HG02981 (cell line): Measurements from ENCODE around the gene SPRR2B.
"Not testable (repeated sequence)": the region's sequence is repeated elsewhere in the genome, so short reads cannot be mapped to it uniquely, and the experiment has no call there.

ENCODE experiments used
- ATAC-seq: cut with Tn5 transposase; IDR thresholded peaks from one replicate; pipeline ENCODE4 v1.9.1; 2021; ENCODE audit warnings: mild to moderate bottlenecking, moderate library complexity; ENCODE audit not compliant: unreplicated experiment

The SPRR2B gene

DNA sequence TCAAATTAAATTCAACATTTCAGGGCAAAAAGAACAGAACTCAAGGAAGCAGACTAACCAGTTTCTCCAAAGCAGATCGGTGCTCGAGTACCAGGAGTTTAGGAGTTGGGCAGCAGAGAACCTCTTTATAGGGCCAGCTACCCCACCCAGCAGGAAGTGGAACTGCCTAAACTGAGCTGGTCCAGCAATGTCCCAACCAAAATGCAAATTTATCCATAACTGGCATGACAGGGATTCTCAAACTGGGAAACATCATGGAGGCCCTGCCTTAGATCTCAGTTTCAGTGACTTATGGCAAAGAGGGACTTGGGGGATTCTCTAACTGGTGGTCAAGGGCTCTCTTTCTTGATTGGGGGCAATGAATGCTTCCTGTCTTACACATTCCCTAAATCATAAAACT, at the start of gene SPRR2B:
SPRR2B (minus strand) TSS at position 101 of the 400 bp plus-strand sequence. CDS start 772 bp downstream, outside the sequence.
- no peak for ATAC-seq

DNA sequence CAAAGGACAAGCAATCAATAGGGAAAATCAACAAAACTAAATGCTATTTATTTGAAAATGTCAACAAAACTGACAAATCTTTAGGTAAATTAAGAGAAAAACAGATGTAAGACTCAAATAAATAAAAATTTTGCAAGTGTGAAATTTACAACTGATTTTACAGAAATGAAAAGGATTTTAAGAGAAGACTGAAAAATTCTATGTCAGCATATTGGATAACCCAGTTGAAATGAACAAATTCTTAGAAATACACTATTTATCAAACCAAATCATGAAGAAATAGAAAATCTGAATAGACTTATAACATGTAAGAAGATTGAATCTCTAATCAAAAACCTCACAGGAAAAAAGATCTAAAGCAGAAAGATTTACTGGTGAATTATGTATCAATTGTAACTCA, 49.5 kb upstream of the SPRR2B start:
- no peak for ATAC-seq

DNA sequence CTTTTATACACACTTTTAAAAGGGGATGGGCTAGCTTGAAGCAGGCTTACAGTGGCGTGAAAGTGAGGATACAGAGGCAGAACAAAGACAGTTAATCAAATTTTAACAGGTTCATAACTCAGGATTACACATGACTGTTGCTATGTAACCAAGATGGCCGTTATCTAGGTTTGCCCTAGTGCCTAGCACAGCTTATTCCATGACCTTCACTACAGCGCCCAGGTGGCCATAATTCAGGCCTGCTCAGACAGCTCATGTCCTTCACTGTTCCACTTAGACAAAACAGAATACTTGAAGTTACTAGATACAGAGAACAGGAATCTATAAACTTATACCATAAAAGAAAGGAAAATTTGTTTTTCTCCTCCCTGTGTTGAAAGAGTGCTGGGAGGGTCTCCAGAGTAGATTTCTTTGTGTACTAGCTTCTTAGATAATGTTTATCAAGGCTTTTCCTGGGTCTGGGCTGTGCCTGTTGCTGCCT, 48.1 kb upstream of the SPRR2B start:
- ATAC-seq: no peak

DNA sequence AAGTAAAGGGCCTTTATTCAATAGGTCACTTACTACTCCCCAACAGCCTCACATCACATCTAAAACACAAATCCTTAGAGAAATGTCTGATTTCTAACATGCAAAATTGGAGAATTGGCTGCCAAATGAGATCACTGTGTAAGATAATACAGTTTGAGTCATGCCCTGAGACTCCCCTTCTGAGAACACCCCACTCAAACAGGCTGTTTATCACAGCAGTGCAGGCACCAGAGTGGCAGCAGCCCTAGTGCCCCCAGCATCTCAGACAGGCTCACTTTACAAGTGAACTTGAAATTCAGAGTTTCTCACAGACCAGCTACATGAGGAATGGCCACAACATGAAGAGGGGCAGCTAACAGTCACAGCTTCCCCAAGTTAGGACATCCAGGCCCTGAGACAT, 43.9 kb upstream of the SPRR2B start:
- not testable (repeated sequence) for ATAC-seq

DNA sequence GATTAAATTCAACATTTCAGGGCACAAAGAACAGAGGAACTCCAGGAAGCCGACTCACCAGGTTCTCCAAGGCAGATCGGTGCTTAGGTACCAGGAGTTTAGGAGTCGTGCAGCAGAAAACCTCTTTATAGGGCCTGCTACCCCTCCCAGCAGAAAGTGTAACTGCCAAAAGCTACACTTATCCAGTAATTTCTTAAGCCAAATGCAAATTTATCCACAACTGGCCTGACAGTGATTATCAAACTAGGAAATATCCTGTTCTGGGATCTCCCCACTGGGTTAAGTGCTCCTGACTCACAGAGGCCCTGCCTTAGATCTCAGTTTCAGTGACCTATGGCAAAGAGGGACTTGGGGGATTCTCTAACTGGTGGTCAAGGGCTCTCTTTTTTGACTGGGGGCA, 42.0 kb upstream of the SPRR2B start, which contains the start of gene SPRR2F:
SPRR2F (minus strand) TSS at position 101 of the 400 bp plus-strand sequence. CDS start 783 bp downstream, outside the sequence.
- ATAC-seq: no peak

DNA sequence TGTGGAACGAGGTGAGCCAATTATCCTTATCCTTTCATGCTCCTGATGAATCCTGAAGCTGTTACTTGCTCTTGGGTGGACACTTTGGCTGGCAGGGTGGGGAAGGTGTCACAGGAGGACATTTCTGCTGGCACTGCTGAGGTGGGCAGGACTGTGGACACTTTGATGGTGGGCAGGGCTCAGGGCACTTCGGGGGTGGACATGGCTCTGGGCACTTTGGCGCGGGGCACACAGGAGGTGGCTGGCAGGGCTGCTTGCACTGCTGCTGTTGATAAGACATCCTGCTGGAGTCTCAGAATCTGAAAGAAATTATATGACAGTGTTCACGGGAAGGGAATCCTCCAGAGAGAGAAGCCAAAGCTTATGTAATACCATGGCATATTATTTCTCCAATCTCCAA, 41.0 kb upstream of the SPRR2B start:
- ATAC-seq: not testable (repeated sequence)

DNA sequence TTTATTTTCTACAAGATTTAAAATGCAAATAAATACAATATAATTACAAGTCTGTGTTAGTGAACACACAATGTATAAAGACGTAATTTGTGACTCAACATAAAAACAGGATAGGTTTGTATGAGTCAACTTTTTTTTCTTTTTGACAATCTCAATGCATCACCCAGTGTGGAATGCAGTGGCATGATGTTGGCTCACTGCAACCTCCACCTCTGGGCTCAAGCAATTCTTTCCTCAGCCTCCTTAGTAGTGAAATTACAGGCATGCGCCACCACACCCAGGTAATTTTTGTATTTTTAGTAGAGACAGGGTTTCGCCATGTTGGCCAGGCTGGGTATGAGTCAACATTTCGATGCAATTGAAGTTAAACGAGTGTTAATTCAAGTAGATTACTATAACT, 28.8 kb upstream of the SPRR2B start:
- ATAC-seq: no peak

DNA sequence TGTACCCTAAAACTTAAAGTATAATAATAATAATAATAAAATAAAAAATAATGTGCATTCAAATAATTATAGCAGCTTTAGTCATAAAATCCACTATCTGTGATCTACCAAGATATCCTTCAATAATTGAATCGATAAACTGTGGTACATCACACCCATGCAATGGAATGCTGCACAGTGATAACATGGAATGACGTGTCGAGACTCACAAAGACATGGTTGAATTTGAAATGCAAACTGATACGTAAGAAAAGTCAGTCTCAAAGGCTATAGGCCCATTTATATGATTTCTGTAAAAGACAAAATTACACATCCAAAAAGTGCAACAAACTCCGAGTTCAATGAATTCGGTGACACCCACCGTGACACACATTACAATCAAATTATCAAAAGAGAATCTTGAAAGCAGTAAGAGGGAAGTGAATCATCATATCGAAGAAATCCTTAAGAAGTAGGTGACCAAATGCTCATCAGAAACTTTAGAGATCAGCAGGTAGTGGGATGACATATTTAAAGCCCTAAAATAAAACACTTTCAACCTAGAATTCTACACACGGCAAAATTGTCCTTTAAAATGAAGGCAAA, 28.1 kb upstream of the SPRR2B start:
- ATAC-seq: no peak

DNA sequence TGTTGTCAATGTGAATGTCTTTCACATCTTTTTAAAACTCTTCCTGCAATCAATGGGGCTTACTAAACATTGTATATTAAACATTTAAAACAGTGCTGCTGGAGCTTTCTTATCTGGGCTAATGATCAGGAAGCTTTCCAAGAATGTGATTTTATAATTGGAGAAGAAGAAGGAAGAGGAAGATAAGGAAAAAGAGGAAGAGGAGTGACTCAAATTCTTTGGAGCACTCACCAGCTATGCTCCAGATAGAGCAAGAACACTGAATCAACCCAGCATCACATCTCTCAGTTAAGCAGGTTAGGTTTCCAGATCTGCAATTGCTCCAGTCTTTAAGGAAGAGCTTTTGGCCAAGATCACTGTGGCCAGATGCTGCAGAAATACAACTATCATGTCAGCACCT, 24.4 kb upstream of the SPRR2B start:
- no peak for ATAC-seq

DNA sequence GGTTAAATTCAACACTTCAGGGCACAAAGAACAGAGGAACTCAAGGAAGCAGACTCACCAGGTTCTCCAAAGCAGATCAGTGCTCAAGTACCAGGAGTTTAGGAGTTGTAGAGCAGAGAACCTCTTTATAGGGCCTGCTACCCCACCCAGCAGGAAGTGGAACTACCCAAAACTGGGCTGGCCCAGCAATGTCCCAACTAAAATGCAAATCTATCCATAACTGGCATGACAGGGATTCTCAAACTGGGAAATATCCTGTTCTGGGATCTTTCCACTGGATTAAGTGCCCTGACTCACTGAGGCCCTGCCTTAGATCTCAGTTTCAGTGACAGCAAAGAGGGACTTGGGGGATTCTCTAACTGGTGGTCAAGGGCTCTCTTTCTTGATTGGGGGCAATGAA, 23.0 kb upstream of the SPRR2B start, which contains the start of gene SPRR2E:
SPRR2E (minus strand) TSS at position 101 of the 400 bp plus-strand sequence. CDS start 775 bp downstream, outside the sequence.
- ATAC-seq: no peak

DNA sequence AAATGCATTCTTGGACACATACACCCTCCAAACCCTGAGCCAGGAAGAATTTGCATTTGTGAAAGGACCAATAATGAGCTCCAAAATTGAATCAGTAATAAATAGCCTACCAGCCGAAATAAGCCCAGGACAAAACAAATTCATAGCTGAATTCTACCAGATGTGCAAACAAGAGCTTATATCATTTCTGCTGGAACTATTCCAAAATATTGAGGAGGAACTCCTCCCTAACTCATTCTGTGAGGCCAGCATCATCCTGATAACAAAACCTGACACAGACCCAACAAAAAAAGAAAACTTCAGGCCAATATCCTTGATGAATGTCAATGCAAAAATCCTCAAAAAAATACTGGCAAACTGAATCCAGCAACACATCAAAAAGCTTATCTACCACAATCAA, 16.2 kb upstream of the SPRR2B start:
- ATAC-seq: no peak

DNA sequence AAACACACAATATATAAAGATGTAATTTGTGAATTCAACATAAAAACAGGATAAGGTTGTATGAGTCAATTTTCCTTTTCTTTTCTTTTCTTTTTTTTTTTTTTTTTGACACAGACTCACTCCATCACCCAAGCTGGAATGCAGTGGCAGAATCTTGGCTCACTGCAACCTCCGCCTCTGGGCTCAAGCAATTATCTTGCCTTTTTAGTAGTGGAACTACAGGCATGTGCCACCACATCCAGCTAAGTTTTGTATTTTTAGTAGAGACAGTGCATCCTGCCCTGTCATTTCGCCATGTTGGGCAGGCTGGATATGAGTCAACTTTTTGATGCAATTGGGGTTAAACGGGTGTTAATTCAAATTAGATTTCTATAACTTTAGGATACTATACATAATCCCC, 10.3 kb upstream of the SPRR2B start:
- ATAC-seq: no peak

DNA sequence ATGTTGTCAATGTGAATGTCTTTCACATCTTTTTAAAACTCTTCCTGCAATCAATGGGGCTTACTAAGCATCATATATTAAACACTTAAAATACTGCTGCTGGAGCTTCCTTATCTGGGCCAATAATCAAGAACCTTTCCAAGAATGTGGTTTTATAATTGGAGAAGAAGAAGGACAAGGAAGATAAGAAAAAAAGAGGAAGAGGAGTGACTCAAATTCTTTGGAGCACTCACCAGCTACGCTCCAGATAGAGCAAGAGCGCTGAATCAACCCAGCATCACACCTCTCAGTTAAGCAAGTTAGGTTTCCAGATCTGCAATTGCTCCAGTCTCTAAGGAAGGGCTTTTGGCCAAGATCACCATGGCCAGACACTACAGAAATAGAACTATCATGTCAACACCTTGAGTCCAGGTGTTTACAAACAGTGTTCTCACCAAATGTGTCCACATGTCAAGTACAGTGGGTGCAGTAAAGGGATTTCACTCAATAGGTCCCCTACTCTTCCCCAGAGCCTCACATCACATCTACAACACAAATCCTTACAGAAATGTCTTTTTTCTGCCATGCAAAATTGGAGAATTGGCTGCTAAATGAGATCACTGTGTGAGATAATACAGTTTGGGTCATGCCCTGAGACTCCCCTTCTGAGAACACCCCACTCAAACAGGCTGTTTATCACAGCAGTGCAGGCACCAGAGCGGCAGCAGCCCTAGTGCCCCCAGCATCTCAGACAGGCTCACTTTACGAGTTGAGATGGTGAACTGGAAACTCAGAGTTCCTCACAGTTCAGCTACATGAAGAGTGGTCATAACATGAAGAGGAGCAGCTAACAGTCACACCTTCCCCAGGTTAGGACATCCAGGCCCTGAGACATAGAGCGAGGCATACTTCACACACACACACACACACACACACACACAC, 1.7 kb upstream of the SPRR2B start:
- ATAC-seq: no peak

DNA sequence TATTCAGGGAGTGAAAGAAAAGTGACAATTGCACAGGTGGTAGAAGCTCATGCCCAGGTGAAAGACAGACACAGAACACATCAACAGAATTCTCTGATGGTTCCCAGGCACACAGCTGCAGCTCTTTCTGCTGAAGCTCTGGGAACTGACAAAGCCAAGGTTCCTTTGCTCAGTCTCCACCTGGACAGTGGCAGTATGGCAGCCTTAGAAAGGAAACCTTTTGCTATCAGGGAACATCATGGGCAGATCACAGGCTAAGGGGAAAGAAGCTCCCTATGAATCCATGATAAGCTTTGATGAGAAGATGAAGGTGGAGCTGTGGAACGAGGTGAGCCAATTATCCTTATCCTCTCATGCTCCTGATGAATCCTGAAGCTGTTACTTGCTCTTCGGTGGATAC, 1.2 kb downstream of the SPRR2B start:
- no peak for ATAC-seq

DNA sequence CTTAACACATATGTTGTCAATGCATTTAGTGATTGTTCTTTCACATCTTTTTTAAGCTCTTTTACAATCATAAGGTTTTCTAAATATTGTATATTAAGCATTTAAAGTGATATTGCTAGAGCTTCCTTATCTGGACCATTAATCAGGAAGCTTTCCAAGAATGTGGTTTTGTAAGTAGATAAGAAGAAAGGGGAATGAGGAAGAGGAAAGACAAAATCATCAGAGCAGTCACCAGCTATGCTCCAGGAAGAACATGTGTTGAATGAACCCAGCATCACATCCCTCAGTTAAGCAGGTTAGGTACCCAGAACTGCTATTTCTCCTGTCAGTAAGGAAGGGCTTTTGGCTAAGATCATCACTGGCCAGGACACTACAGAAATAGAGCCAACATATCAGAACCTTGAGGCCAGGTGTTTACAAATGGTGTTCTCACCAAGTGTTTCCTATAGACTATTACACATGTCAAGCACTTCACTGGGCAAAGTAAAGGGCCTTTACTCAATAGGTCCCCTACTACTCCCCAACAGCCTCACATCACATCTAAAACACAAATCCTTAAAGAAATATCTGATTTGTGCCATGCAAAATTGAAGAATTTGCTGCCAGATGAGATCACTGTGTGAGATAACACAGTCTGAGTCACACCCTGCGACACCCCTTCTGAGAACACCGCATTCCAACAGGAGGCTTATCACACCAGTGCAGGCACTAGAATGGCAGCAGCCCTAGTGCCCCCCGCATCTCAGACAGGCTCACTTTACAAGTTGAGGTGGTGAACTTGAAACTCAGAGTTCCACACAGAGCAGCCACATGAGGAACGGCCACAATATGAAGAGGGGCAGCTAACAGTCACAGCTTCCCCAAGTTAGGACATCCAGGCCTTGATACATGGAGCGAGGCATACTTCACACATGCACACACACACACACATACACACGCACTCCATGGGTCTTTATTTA, 12.3 kb downstream of the SPRR2B start:
- ATAC-seq: no peak

DNA sequence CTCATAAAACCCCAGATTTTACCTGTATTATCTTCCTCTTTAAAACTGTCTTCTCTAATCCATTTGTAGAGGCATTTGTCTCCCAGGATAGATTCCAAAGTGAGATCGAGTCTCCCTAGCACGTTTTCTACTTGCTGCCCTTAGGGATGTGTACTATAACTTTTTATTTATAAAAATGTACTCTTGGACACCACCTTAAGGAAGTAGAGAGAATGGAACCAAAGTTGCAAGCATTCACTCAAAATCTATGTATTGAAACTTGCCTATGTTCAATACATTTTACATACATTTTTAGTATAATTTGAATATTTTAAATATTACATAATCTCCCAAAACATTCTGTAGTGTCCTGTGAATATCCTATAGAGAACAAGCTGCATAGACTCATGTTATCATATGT, 13.3 kb downstream of the SPRR2B start:
- no peak for ATAC-seq

DNA sequence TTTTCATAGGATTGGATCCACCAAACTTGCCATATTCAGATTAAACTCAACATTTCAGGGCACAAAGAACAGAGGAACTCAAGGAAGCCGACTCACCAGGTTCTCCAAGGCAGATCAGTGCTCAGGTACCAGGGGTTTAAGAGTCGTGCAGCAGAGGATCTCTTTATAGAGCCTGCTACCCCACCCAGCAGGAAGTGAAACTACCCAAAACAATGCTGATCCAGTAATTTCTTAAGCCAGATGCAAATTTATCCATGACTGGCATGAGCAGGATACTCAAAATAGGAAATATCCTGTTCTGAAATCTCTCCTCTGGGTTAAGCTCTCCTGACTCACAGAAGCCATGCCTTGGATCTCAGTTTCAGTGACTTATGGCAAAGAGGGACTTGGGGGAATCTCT, 14.0 kb downstream of the SPRR2B start, which contains the start of gene SPRR2A:
SPRR2A (minus strand) TSS at position 138 of the 400 bp plus-strand sequence. CDS start 777 bp downstream, outside the sequence.
- ATAC-seq: no peak

DNA sequence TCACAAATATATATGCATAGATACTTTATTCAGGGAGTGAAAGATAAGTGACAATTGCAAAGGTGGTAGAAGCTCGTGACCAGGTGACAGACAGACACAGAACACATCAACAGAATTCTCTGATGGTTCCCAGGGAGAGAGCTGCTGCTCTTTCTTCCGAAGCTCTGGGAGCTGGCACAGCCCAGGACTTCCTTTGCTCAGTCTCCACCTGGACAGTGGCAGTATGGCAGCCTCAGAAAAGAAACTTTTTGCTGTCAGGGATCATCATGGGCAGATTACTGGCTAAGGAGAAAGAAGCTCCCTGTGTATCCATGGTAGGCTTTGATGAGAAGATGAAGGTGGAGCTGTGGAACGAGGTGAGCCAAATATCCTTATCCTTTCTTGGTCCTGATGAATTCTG, 15.3 kb downstream of the SPRR2B start:
- not testable (repeated sequence) for ATAC-seq

DNA sequence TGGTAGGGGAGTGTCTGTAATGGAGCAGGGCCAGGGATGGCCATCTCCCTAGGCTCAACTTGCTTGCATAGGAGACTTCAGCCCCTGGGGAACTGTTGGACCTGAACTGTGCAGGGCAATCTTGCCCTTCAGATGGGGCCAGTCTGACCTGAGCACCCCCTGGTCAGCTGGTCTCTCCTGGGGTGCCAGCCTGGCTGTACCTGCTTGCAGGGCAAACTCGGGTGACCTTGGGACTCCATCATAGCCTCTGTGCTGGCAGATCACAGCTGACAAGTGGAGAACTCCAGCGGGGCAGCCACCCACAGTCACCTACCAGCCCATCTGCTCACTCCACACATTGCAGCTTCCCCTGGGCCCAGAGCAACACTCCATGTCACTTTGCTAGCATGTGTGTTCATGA, 22.2 kb downstream of the SPRR2B start:
- ATAC-seq: no peak

DNA sequence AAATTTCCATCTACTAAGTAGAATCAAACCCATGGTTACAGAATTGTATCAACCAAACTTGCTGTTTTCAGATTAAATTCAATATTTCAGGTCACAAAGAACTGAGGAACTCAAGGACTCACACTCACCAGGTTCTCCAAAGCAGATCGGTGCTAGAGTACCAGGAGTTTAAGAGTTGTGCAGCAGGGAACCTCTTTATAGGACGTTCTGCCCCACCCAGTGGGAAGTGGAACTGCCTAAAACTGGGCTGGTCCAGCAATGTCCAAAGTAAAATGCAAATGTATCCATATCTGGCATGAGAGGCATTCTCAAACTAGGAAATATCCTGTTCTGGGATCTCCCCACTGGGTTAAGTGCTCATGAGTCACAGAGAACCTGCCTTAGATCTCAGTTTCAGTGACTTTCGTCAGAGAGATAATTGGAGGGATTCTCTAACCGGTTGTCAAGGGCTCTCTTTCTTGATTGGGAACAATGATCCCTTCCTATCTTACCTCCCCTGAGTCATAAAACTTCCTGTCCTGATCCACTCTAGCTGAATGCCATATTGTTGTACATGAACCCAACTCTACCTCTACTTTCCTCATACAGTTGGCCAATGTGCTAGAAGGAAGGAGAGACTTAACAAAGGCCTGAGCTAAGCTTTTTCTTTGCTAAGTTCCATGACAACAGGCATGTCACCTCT, 30.3 kb downstream of the SPRR2B start, which contains the start of gene SPRR2D:
SPRR2D (minus strand) TSS at position 171 of the 682 bp plus-strand sequence. CDS start 774 bp downstream, outside the sequence.
- ATAC-seq: no peak
